Panc1 (cell line): Measurements from ENCODE around the gene FBXO3. TPM values are rescaled to one million over a fixed set of nuclear protein-coding genes. Genes with fewer than 3 reads are reported as not detected.

ENCODE experiments used
- ATAC-seq: fragments of 200-7000 bp; cut with Tn5 transposase; 2 replicates; pipeline ENCODE4 v1.9.1; 2020; ENCODE audit warnings: mild to moderate bottlenecking, moderate library complexity
- BruUV-seq: library from RNA; stranded (reverse); fragments of 400-500 nt; replicated peaks from 2 replicates; lab custom pipeline; 2021; lab: Mats Ljungman, UMichigan
- CTCF ChIA-PET: fragments of 300-600 bp; sonication (Branson Sonifier 250); formaldehyde crosslinking; loops from one replicate; lab custom pipeline; 2022; ENCODE audit warnings: antibody characterized with exemption; lab: Charles Lee
- POLR2A ChIA-PET: fragments of 300-600 bp; sonication (Branson Sonifier 250); formaldehyde crosslinking; loops from one replicate; lab custom pipeline; 2022; ENCODE audit warnings: antibody characterized with exemption; lab: Charles Lee
- DNase-seq: peaks from one replicate; pipeline ENCODE4 v3.0.0-alpha.2; 2010; ENCODE audit warnings: low read depth, low spot score
- H3K27ac ChIP-seq: 2 replicates; pipeline ENCODE4 v1.5.1; 2011; ENCODE audit warnings: mild to moderate bottlenecking, low read length, inconsistent platforms
- H3K27me3 ChIP-seq: fragments of 200-500 bp; sonication (Bioruptor generic); 2 replicates; pipeline ENCODE4 v1.6.0; 2014; ENCODE audit warnings: low read length, inconsistent platforms; ENCODE audit not compliant: control insufficient read depth, insufficient read depth
- H3K36me3 ChIP-seq: fragments of 200-500 bp; sonication (Bioruptor generic); 2 replicates; pipeline ENCODE4 v1.5.1; 2014; ENCODE audit warnings: inconsistent platforms, mild to moderate bottlenecking, low read length, moderate library complexity; ENCODE audit not compliant: control insufficient read depth, insufficient read depth
- H3K4me1 ChIP-seq: 2 replicates; pipeline ENCODE4 v1.5.1; 2011; ENCODE audit warnings: inconsistent platforms, mild to moderate bottlenecking, low read length, moderate library complexity; ENCODE audit not compliant: control insufficient read depth, insufficient read depth
- H3K4me3 ChIP-seq, 2 experiments: 2 replicates each; pipeline ENCODE4 v1.5.1; 2011 to 2012; ENCODE audit warnings: low read depth in 2 of 2, low read length in 2 of 2, mild to moderate bottlenecking in 2 of 2, inconsistent platforms in 1 of 2, moderate library complexity in 1 of 2
- H3K9me3 ChIP-seq: fragments of 200-500 bp; sonication (Bioruptor generic); 2 replicates; pipeline ENCODE4 v1.5.1; 2014; ENCODE audit warnings: low read depth, mild to moderate bottlenecking, inconsistent platforms, low read length, moderate library complexity; ENCODE audit not compliant: control insufficient read depth, insufficient read depth
- POLR2AphosphoS5 ChIP-seq: IDR thresholded peaks from 2 replicates; pipeline ENCODE4 v1.6.1; 2012; ENCODE audit warnings: mild to moderate bottlenecking, low read depth, low read length, moderate library complexity
- SIN3A ChIP-seq: IDR thresholded peaks from 2 replicates; pipeline ENCODE4 v1.6.1; 2012; ENCODE audit warnings: low read depth, mild to moderate bottlenecking, low read length, moderate library complexity, borderline replicate concordance; ENCODE audit not compliant: insufficient read depth
- TCF7L2 ChIP-seq: IDR thresholded peaks from 2 replicates; pipeline ENCODE4 v1.6.1; 2011; ENCODE audit warnings: mild to moderate bottlenecking, low read depth, low read length, inconsistent platforms
- in situ Hi-C: cut with HindIII; loops from 2 replicates; pipeline ENCODE4 v1.10.0; 2016; ENCODE audit warnings: low sequenced_read_pairs, low pct_unique_long_range_greater_than_20kb
- intact Hi-C: fragments of 100-400 bp; cut with micrococcal nuclease; formaldehyde crosslinking; loops from one replicate; pipeline ENCODE4 v1.10.0; 2022; ENCODE audit not compliant: unreplicated experiment
- total RNA-seq: library from RNA; stranded (reverse); gene quantifications from one replicate; pipeline ENCODE4 v1.2.1, GENCODE V29; 2021; ENCODE audit not compliant: unreplicated experiment
- TF ChIP-seq, protein P1 (sequence below), 2 experiments: IDR thresholded peaks; 2 replicates each; pipeline ENCODE4 v1.6.1; 2011 to 2012; ENCODE audit warnings: low read depth in 2 of 2, control low read depth in 1 of 2, low read length in 1 of 2, mild to moderate bottlenecking in 1 of 2, moderate library complexity in 1 of 2; ENCODE audit not compliant: insufficient read depth in 1 of 2
- TF ChIP-seq, protein P2 (sequence below): fragments of 450-650 bp; IDR thresholded peaks from 2 replicates; pipeline ENCODE4 v1.5.1; 2017; ENCODE audit warnings: mild to moderate bottlenecking

FBXO3 gene
- total RNA-seq, 1 experiment from 2014 or later = 22.3 TPM

DNA sequence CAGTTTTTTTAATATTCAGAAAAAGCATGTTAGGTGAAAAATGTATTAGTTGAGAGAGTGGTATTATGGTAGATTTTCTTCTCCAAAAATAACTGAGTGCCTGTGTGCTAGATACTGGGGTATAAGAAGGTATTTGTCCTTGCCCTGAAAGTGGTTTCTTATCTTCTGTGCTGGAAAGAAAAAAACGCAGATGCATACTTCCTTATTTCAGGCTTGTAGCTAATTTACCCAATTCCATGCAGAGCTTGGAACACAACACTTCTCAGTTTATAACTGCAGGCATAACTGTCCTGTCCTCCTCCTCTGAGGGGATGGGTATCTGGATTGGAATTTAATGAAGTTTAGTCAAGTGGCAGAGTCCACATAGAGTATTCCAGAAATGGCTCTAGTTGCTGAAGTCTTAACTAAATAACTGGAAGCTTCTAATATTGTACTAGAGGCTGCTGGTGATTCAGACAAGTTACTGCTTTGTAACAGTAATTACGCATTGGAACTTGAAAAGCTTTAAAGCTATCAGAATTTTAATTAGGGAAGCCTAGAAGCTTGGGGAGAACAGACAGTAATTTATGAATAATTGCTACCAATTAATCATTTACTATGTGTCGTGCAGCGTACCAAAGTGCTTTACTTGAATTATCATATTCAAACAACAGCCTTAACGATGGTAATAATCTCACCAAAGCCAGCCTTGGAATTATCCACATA lies 61.0 kb downstream of the FBXO3 start:
- Histone ChIP-seq H3K4me3 (no peak overlapping the region), H3K9me3 (no peaks in the 10 kb centered on the region), H3K27ac (peak overlapping the region; percentile 49; the same call in 1 of the 2 replicates), H3K4me1 (peaks cover 42% of the 10 kb centered on the region), H3K27me3 (no peaks in the 10 kb centered on the region), H3K36me3 (peaks cover 51% of the 10 kb centered on the region)
- intact Hi-C loops (no loop called here), in situ Hi-C loops (no loop called here)
- ATAC-seq (no peak), DNase-seq (no peak)
- no TSS peak for BruUV-seq
- TF ChIP-seq, protein P1, sequence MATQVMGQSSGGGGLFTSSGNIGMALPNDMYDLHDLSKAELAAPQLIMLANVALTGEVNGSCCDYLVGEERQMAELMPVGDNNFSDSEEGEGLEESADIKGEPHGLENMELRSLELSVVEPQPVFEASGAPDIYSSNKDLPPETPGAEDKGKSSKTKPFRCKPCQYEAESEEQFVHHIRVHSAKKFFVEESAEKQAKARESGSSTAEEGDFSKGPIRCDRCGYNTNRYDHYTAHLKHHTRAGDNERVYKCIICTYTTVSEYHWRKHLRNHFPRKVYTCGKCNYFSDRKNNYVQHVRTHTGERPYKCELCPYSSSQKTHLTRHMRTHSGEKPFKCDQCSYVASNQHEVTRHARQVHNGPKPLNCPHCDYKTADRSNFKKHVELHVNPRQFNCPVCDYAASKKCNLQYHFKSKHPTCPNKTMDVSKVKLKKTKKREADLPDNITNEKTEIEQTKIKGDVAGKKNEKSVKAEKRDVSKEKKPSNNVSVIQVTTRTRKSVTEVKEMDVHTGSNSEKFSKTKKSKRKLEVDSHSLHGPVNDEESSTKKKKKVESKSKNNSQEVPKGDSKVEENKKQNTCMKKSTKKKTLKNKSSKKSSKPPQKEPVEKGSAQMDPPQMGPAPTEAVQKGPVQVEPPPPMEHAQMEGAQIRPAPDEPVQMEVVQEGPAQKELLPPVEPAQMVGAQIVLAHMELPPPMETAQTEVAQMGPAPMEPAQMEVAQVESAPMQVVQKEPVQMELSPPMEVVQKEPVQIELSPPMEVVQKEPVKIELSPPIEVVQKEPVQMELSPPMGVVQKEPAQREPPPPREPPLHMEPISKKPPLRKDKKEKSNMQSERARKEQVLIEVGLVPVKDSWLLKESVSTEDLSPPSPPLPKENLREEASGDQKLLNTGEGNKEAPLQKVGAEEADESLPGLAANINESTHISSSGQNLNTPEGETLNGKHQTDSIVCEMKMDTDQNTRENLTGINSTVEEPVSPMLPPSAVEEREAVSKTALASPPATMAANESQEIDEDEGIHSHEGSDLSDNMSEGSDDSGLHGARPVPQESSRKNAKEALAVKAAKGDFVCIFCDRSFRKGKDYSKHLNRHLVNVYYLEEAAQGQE (IDR thresholded peaks at IDR 0.05; ENCODE audit: insufficient read depth in 1 of 2, low read depth in 2 of 2, low read length in 1 of 2) = no peak
- TF ChIP-seq TCF7L2 = no peak
- TF ChIP-seq, protein P2, sequence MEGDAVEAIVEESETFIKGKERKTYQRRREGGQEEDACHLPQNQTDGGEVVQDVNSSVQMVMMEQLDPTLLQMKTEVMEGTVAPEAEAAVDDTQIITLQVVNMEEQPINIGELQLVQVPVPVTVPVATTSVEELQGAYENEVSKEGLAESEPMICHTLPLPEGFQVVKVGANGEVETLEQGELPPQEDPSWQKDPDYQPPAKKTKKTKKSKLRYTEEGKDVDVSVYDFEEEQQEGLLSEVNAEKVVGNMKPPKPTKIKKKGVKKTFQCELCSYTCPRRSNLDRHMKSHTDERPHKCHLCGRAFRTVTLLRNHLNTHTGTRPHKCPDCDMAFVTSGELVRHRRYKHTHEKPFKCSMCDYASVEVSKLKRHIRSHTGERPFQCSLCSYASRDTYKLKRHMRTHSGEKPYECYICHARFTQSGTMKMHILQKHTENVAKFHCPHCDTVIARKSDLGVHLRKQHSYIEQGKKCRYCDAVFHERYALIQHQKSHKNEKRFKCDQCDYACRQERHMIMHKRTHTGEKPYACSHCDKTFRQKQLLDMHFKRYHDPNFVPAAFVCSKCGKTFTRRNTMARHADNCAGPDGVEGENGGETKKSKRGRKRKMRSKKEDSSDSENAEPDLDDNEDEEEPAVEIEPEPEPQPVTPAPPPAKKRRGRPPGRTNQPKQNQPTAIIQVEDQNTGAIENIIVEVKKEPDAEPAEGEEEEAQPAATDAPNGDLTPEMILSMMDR = no peak
- no peak for TF ChIP-seq SIN3A
- TF ChIP-seq POLR2AphosphoS5 = no peak
- ChIA-PET POLR2A (interaction anchor here (0.5 kb wide), 1 partner anchor 23 kb away, joined by 14 read pairs; no protein-coding TSS in a partner anchor), CTCF (no interaction called here)

DNA sequence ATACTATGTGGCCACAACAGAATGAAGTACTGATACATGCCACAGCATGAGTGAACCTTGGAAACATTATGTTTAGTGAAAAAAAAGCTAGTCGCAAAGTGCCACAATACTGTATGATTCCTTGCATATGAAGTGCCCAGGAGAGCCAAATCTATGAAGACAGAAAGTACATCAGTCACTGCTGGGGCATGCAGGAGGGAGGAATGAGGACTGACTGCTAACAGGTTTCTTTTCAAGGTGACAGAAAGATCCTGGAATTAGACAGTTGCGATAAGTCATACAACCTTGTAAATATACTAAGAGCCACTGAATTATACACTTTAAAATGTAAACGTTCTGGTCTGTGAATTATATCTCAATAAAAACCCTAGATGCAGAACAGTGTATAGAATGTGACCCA lies 61.9 kb downstream of the FBXO3 start:
- H3K4me1 ChIP-seq = peaks cover 51% of the 10 kb centered on the region
- CTCF ChIA-PET = no interaction called here
- intact Hi-C loops = no loop called here
- in situ Hi-C loops = no loop called here
- DNase-seq = no peak
- BruUV-seq = no TSS peak
- POLR2A ChIA-PET = no interaction called here
- H3K27ac ChIP-seq = 0 out of 2 replicates have a peak overlapping the region, but pooled peaks have one; percentile 18
- TF ChIP-seq TCF7L2 = no peak
- H3K36me3 ChIP-seq = peaks cover 47% of the 10 kb centered on the region
- ATAC-seq = no peak
- no peak overlapping the region for H3K4me3 ChIP-seq
- no peaks in the 10 kb centered on the region for H3K27me3 ChIP-seq
- no peaks in the 10 kb centered on the region for H3K9me3 ChIP-seq

DNA sequence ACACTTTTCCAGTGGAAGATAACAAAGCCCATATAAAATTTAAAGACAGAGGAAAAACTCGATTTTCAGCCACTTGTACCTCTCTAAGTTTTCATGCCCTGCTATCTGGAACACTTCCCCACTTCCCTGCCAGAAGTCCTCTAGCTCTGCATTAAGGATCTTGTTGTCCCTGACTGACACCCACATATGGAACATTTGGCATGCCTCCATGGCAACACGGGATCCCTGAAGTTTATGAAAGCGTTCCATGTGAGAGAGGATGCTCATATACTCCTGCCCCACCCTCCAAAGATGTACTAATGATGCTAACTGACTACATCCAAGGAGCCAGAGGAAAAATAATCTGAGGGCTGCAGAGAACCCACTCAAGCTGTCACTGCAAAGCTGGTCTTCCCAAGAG lies 64.9 kb downstream of the FBXO3 start:
- intact Hi-C loops = no loop called here
- no peak for DNase-seq
- POLR2A ChIA-PET = no interaction called here

More for the DNA sequence above, 64.9 kb downstream of the FBXO3 start:
- CTCF ChIA-PET = interaction anchor here (1.0 kb wide), 1 partner anchor 33 kb away, joined by 3 read pairs; no protein-coding TSS in a partner anchor
- in situ Hi-C loops = no loop called here
- Histone ChIP-seq H3K27ac (peak overlapping the region; percentile 69), H3K36me3 (peaks cover 40% of the 10 kb centered on the region), H3K4me3 (no peak overlapping the region), H3K27me3 (no peaks in the 10 kb centered on the region), H3K9me3 (no peaks in the 10 kb centered on the region), H3K4me1 (peaks cover 64% of the 10 kb centered on the region)
- TF ChIP-seq, protein P2 = no peak
- 0 out of 2 replicates have a peak, but pooled peaks have one; percentile 20 for TF ChIP-seq POLR2AphosphoS5
- BruUV-seq = TSS peak; percentile 64
- ATAC-seq = no peak
